Upper lobe of right lung (tissue), 1 donor: Measurements from ENCODE around the gene PRKCQ. TPM values are rescaled to one million over a fixed set of nuclear protein-coding genes. Genes with fewer than 3 reads are reported as not detected.

Experiments
- ATAC-seq: fragments of 200-7000 bp; cut with Tn5 transposase; one replicate; pipeline ENCODE4 v1.9.1; 2020; ENCODE audit warnings: mild to moderate bottlenecking, moderate library complexity
- DNase-seq: peaks from one replicate; pipeline ENCODE4 v3.0.0-alpha.2; 2020
- H3K27ac ChIP-seq: fragments of 200-600 bp; one replicate; pipeline ENCODE4 v1.8.0; 2022
- H3K27me3 ChIP-seq: fragments of 200-600 bp; one replicate; pipeline ENCODE4 v1.8.0; 2022; ENCODE audit warnings: mild to moderate bottlenecking
- H3K36me3 ChIP-seq: fragments of 200-600 bp; one replicate; pipeline ENCODE4 v1.8.0; 2022
- H3K4me1 ChIP-seq: fragments of 200-600 bp; one replicate; pipeline ENCODE4 v1.8.0; 2022
- H3K4me3 ChIP-seq: fragments of 200-600 bp; one replicate; pipeline ENCODE4 v1.8.0; 2022; ENCODE audit warnings: mild to moderate bottlenecking
- H3K9me3 ChIP-seq: fragments of 200-600 bp; one replicate; pipeline ENCODE4 v1.8.0; 2022
- CTCF ChIP-seq: fragments of 200-600 bp; IDR thresholded peaks from one replicate; pipeline ENCODE4 v1.8.0; 2022; ENCODE audit warnings: antibody characterized with exemption
- intact Hi-C: fragments of 100-400 bp; cut with DNase I; formaldehyde crosslinking; loops from one replicate; pipeline ENCODE4 v1.11.0; 2022
- total RNA-seq: library from RNA; stranded (reverse); fragmentation: NEBNext Ultra II Directional; extraction: Animal tissue kit (Norgen Biotek cat#: 25700); gene quantifications from one replicate; pipeline ENCODE4 v1.2.1, GENCODE V29; 2021
- donor health status: DM: no; HTN: yes; CAD: no; lungs with severe emphysema.

Gene PRKCQ
- total RNA-seq, 1 donor from 2014 or later, result 9.8 TPM

- no peak overlapping the region for H3K27ac ChIP-seq
- H3K9me3 ChIP-seq, result no peaks in the 10 kb centered on the region
- H3K4me1 ChIP-seq, result no peaks in the 10 kb centered on the region
- H3K27me3 ChIP-seq, result no peaks in the 10 kb centered on the region
- ATAC-seq, result no peak
- intact Hi-C loops, result no loop called here
- no peaks in the 10 kb centered on the region for H3K36me3 ChIP-seq
- no peak overlapping the region for H3K4me3 ChIP-seq
- DNase-seq, result no peak
- TF ChIP-seq CTCF, result no peak
These were observed 153.8 kb downstream of the PRKCQ start for GRCh38 chr10:6426317-6426716.

GRCh38 chr10:6423413-6424170, 156.5 kb downstream of the PRKCQ start:
- DNase-seq (no peak), ATAC-seq (no peak)
- no peaks in the 10 kb centered on the region for H3K27me3 ChIP-seq
- TF ChIP-seq CTCF, result no peak
- H3K9me3 ChIP-seq, result no peaks in the 10 kb centered on the region
- no peaks in the 10 kb centered on the region for H3K36me3 ChIP-seq
- no peak overlapping the region for H3K4me3 ChIP-seq
- intact Hi-C loops, result no loop called here
- no peak overlapping the region for H3K27ac ChIP-seq
- no peaks in the 10 kb centered on the region for H3K4me1 ChIP-seq

GRCh38 chr10:6423004-6423403, 157.1 kb downstream of the PRKCQ start:
- Histone ChIP-seq H3K27me3 (no peaks in the 10 kb centered on the region), H3K27ac (no peak overlapping the region), H3K36me3 (no peaks in the 10 kb centered on the region), H3K9me3 (no peaks in the 10 kb centered on the region), H3K4me1 (no peaks in the 10 kb centered on the region), H3K4me3 (no peak overlapping the region)
- no peak for ATAC-seq
- DNase-seq, result no peak
- intact Hi-C loops, result no loop called here
- no peak for TF ChIP-seq CTCF

GRCh38 chr10:6418613-6419216, 161.4 kb downstream of the PRKCQ start:
- Histone ChIP-seq H3K4me1 (no peaks in the 10 kb centered on the region), H3K9me3 (no peaks in the 10 kb centered on the region), H3K27me3 (no peaks in the 10 kb centered on the region), H3K4me3 (no peak overlapping the region), H3K27ac (no peak overlapping the region), H3K36me3 (no peaks in the 10 kb centered on the region)
- ATAC-seq (no peak), DNase-seq (no peak)
- TF ChIP-seq CTCF, result no peak
- intact Hi-C loops, result no loop called here

- no peaks in the 10 kb centered on the region for H3K27me3 ChIP-seq
- no peak for ATAC-seq
- no peak for TF ChIP-seq CTCF
- DNase-seq, result no peak
- H3K36me3 ChIP-seq, result no peaks in the 10 kb centered on the region
- H3K9me3 ChIP-seq, result no peaks in the 10 kb centered on the region
- intact Hi-C loops, result no loop called here
- no peaks in the 10 kb centered on the region for H3K4me1 ChIP-seq
- H3K27ac ChIP-seq, result no peak overlapping the region
- H3K4me3 ChIP-seq, result no peak overlapping the region
These were observed 161.9 kb downstream of the PRKCQ start for GRCh38 chr10:6418167-6418566.
